Hepatocyte (in vitro differentiated cells): ENCODE measurements around the gene GAS1. TPM values are rescaled to one million over a fixed set of nuclear protein-coding genes. Genes with fewer than 3 reads are reported as not detected.

Source experiments
- DNase-seq: peaks from one replicate; pipeline ENCODE4 v3.0.0-alpha.2; 2016; ENCODE audit warnings: low spot score
- H2AFZ ChIP-seq: fragments of 200-600 bp; sonication (generic); 2 replicates; pipeline ENCODE4 v1.6.0; 2016; ENCODE audit warnings: antibody characterized with exemption, mild to moderate bottlenecking
- H3K27ac ChIP-seq: fragments of 200-600 bp; sonication (generic); 2 replicates; pipeline ENCODE4 v1.5.1; 2016; ENCODE audit warnings: mild to moderate bottlenecking
- H3K27me3 ChIP-seq: fragments of 200-600 bp; sonication (generic); 2 replicates; pipeline ENCODE4 v1.6.1; 2016
- H3K36me3 ChIP-seq: fragments of 200-600 bp; sonication (generic); replicated peaks from 2 replicates; pipeline ENCODE4 v1.5.1; 2016; ENCODE audit warnings: low read depth; ENCODE audit not compliant: insufficient read depth
- H3K4me1 ChIP-seq: fragments of 200-600 bp; sonication (generic); 2 replicates; pipeline ENCODE4 v1.5.1; 2016; ENCODE audit warnings: mild to moderate bottlenecking, moderate library complexity; ENCODE audit not compliant: insufficient read depth
- H3K4me2 ChIP-seq: fragments of 200-600 bp; sonication (generic); 2 replicates; pipeline ENCODE4 v1.6.0; 2016
- H3K4me3 ChIP-seq: fragments of 200-600 bp; sonication (generic); 2 replicates; pipeline ENCODE4 v1.5.1; 2016; ENCODE audit warnings: mild to moderate bottlenecking
- H3K79me2 ChIP-seq: fragments of 200-600 bp; sonication (generic); 2 replicates; pipeline ENCODE4 v1.6.0; 2017; ENCODE audit warnings: mild to moderate bottlenecking
- H3K9me2 ChIP-seq: fragments of 200-600 bp; sonication (generic); replicated peaks from 2 replicates; pipeline ENCODE4 v1.6.0; 2017; ENCODE audit warnings: mild to moderate bottlenecking; ENCODE audit not compliant: insufficient read depth
- H3K9me3 ChIP-seq: fragments of 200-600 bp; sonication (generic); 2 replicates; pipeline ENCODE4 v1.5.1; 2016; ENCODE audit warnings: low read depth, mild to moderate bottlenecking
- H4K20me1 ChIP-seq: fragments of 200-600 bp; sonication (generic); 2 replicates; pipeline ENCODE4 v1.6.0; 2016; ENCODE audit warnings: mild to moderate bottlenecking; ENCODE audit not compliant: insufficient read depth, poor library complexity, severe bottlenecking
- CTCF ChIP-seq: fragments of 200-600 bp; sonication (generic); IDR thresholded peaks from 2 replicates; pipeline ENCODE4 v1.5.1; 2016; ENCODE audit warnings: antibody characterized with exemption, mild to moderate bottlenecking; ENCODE audit not compliant: poor library complexity
- EZH2 ChIP-seq: fragments of 200-600 bp; sonication (generic); IDR thresholded peaks from 2 replicates; pipeline ENCODE4 v1.6.1; 2016; ENCODE audit warnings: antibody characterized with exemption, mild to moderate bottlenecking, borderline replicate concordance
- EZH2phosphoT487 ChIP-seq: fragments of 200-600 bp; sonication (generic); IDR thresholded peaks from one replicate; pipeline ENCODE4 v1.6.1; 2018; ENCODE audit warnings: antibody characterized with exemption, mild to moderate bottlenecking, low read depth, moderate library complexity; ENCODE audit not compliant: unreplicated experiment, severe bottlenecking
- WGBS: methylation state at CpG from one replicate; pipeline ENCODE4 v1.1.6; 2016; ENCODE audit warnings: low lambda C conversion rate; ENCODE audit errors: missing lambda C conversion rate; 5-methylcytosine and 5-hydroxymethylcytosine counted together
- polyA plus RNA-seq: library from polyadenylated mRNA; unstranded; fragments of >200 nt; fragmentation: Nextera tagmentation; extraction: Ambion mirVana; gene quantifications from 2 replicates; pipeline ENCODE4 v1.2.1, GENCODE V29; 2016
- total RNA-seq: library from RNA; depleted of rRNA; stranded (reverse); fragments of >200 nt; gene quantifications from 2 replicates; pipeline ENCODE4 v1.2.3, GENCODE V29; 2014

The GAS1 gene
- total and polyA plus RNA-seq, 2 experiments from 2014 or later: 61.3 to 101 TPM

GRCh38 chr9:86960938-86961337 is 13.6 kb upstream of the GAS1 start:
- Histone ChIP-seq H3K9me2 (no peaks in the 10 kb centered on the region), H3K4me2 (no peak overlapping the region), H4K20me1 (no peaks in the 10 kb centered on the region), H3K79me2 (no peaks in the 10 kb centered on the region), H3K9me3 (no peaks in the 10 kb centered on the region), H3K27me3 (peaks cover 43% of the 10 kb centered on the region), H3K36me3 (no peaks in the 10 kb centered on the region), H3K4me1 (peaks cover 10% of the 10 kb centered on the region), H3K27ac (no peak overlapping the region), H3K4me3 (no peak overlapping the region), H2AFZ (no peak overlapping the region)
- TF ChIP-seq EZH2 (no peak), EZH2phosphoT487 (no peak), CTCF (no peak)
- no peak for DNase-seq
- 91% methylated on average over 6 of the region's 6 CpGs for WGBS

DNA sequence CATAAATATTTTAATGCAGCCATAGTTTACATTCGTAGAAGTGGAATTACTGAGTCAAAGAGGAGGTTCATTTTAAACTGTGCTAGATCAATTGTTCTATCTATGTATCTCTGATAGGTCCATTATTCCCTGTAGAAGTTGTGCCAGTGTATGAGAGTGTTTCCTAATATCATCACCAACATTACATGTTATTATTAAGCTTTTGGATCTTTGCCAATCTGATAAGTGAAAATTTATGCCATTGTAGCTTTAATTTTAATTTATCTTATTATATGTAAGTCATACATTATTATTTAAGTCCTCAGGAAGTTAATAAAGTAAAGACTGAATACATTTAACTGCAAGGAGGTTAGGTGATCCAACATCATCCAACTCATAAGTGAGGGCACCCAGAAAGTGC is 10.9 kb upstream of the GAS1 start:
- TF ChIP-seq EZH2phosphoT487 (no peak), CTCF (no peak), EZH2 (no peak)
- 78% methylated on average over 1 of the region's 1 CpG for WGBS

GRCh38 chr9:86955561-86955960 is 8.3 kb upstream of the GAS1 start:
- peaks cover 35% of the 10 kb centered on the region for H3K27me3 ChIP-seq
- TF ChIP-seq EZH2phosphoT487: no peak
- no peak for TF ChIP-seq EZH2
- no peak for TF ChIP-seq CTCF
- no peak overlapping the region for H3K4me3 ChIP-seq
- DNase-seq: no peak
- no peak overlapping the region for H3K27ac ChIP-seq
- no peaks in the 10 kb centered on the region for H3K9me3 ChIP-seq
- no peaks in the 10 kb centered on the region for H3K79me2 ChIP-seq
- WGBS: 71% methylated on average over 4 of the region's 4 CpGs
- no peak overlapping the region for H3K4me2 ChIP-seq
- no peaks in the 10 kb centered on the region for H3K9me2 ChIP-seq
- peaks cover 10% of the 10 kb centered on the region for H3K4me1 ChIP-seq
- H2AFZ ChIP-seq: no peak overlapping the region
- H4K20me1 ChIP-seq: no peaks in the 10 kb centered on the region
- no peaks in the 10 kb centered on the region for H3K36me3 ChIP-seq

More for the DNA sequence above, 10.9 kb upstream of the GAS1 start:
- H3K9me2 ChIP-seq: no peaks in the 10 kb centered on the region
- H3K4me1 ChIP-seq: peaks cover 10% of the 10 kb centered on the region
- H3K27me3 ChIP-seq: peaks cover 35% of the 10 kb centered on the region
- H2AFZ ChIP-seq: no peak overlapping the region
- no peaks in the 10 kb centered on the region for H3K36me3 ChIP-seq
- no peaks in the 10 kb centered on the region for H3K79me2 ChIP-seq
- no peak for DNase-seq
- H3K27ac ChIP-seq: no peak overlapping the region
- no peak overlapping the region for H3K4me2 ChIP-seq
- no peak overlapping the region for H3K4me3 ChIP-seq
- H4K20me1 ChIP-seq: no peaks in the 10 kb centered on the region
- no peaks in the 10 kb centered on the region for H3K9me3 ChIP-seq

- Histone ChIP-seq H3K9me3 (no peaks in the 10 kb centered on the region), H3K36me3 (no peaks in the 10 kb centered on the region), H3K4me2 (no peak overlapping the region), H3K27me3 (peaks cover 30% of the 10 kb centered on the region), H4K20me1 (no peaks in the 10 kb centered on the region), H3K4me3 (no peak overlapping the region), H2AFZ (no peak overlapping the region), H3K9me2 (no peaks in the 10 kb centered on the region), H3K27ac (no peak overlapping the region), H3K4me1 (peaks cover 6% of the 10 kb centered on the region), H3K79me2 (no peaks in the 10 kb centered on the region)
- TF ChIP-seq EZH2phosphoT487 (no peak), EZH2 (no peak), CTCF (no peak)
- WGBS: 86% methylated on average over 2 of the region's 2 CpGs
- no peak for DNase-seq
These were observed 7.7 kb upstream of the GAS1 start for GRCh38 chr9:86955042-86955441.
